Trophoblast cell (in vitro differentiated cells and primary cell): ENCODE data around the gene KRT78.

Source experiments
- DNase-seq, 2 donors: peaks; one replicate each; pipeline ENCODE4 v3.0.0-alpha.2; 2016
- H2AFZ ChIP-seq: 2 replicates; pipeline ENCODE4 v1.6.1; 2013; ENCODE audit warnings: low read length, moderate library complexity, mild to moderate bottlenecking; ENCODE audit not compliant: insufficient read depth, poor library complexity
- H2AK5ac ChIP-seq: 2 replicates; pipeline ENCODE4 v1.6.1; 2013; ENCODE audit warnings: mild to moderate bottlenecking, low read length
- H2BK120ac ChIP-seq: 2 replicates; pipeline ENCODE4 v1.6.1; 2013; ENCODE audit warnings: low read length, mild to moderate bottlenecking, moderate library complexity; ENCODE audit not compliant: insufficient read depth, poor library complexity
- H2BK12ac ChIP-seq: 2 replicates; pipeline ENCODE4 v1.6.1; 2013; ENCODE audit warnings: mild to moderate bottlenecking, low read length, moderate library complexity
- H2BK5ac ChIP-seq: 2 replicates; pipeline ENCODE4 v1.6.1; 2013; ENCODE audit warnings: low read length, low read depth, moderate library complexity, mild to moderate bottlenecking; ENCODE audit not compliant: poor library complexity
- H3K14ac ChIP-seq: 2 replicates; pipeline ENCODE4 v1.6.1; 2013; ENCODE audit warnings: mild to moderate bottlenecking, low read length
- H3K18ac ChIP-seq: 2 replicates; pipeline ENCODE4 v1.6.1; 2013; ENCODE audit warnings: mild to moderate bottlenecking, low read length
- H3K23ac ChIP-seq: 2 replicates; pipeline ENCODE4 v1.6.1; 2013; ENCODE audit warnings: low read length
- H3K27ac ChIP-seq: 2 replicates; pipeline ENCODE4 v1.5.1; 2013; ENCODE audit warnings: low read depth, mild to moderate bottlenecking, inconsistent platforms, low read length, moderate library complexity
- H3K27me3 ChIP-seq: 2 replicates; pipeline ENCODE4 v1.6.1; 2013; ENCODE audit warnings: inconsistent platforms, mild to moderate bottlenecking, low read length, moderate library complexity; ENCODE audit not compliant: insufficient read depth
- H3K36me3 ChIP-seq, 2 experiments: 1 replicate in 1 of 2; 2 replicates in 1 of 2; pipeline ENCODE4 v1.6.1; 2013; ENCODE audit warnings: low read length in 2 of 2, mild to moderate bottlenecking in 2 of 2, moderate library complexity in 1 of 2; ENCODE audit not compliant: insufficient read depth in 2 of 2, control insufficient read depth in 1 of 2
- H3K4ac ChIP-seq: 2 replicates; pipeline ENCODE4 v1.6.1; 2013; ENCODE audit warnings: low read depth, mild to moderate bottlenecking, low read length, moderate library complexity
- H3K4me1 ChIP-seq, 2 experiments: 1 replicate in 1 of 2; 2 replicates in 1 of 2; pipeline ENCODE4 v1.6.1; 2013; ENCODE audit warnings: low read length in 2 of 2, mild to moderate bottlenecking in 2 of 2, moderate library complexity in 1 of 2; ENCODE audit not compliant: insufficient read depth in 2 of 2, control insufficient read depth in 1 of 2
- H3K4me2 ChIP-seq: 2 replicates; pipeline ENCODE4 v1.6.1; 2013; ENCODE audit warnings: inconsistent platforms, mild to moderate bottlenecking, low read length, moderate library complexity
- H3K4me3 ChIP-seq: 2 replicates; pipeline ENCODE4 v1.5.1; 2013; ENCODE audit warnings: mild to moderate bottlenecking, low read depth, low read length, inconsistent platforms
- H3K79me1 ChIP-seq: one replicate; pipeline ENCODE4 v1.6.1; 2013; ENCODE audit warnings: low read length
- H3K79me2 ChIP-seq: 2 replicates; pipeline ENCODE4 v1.6.1; 2013; ENCODE audit warnings: low read length, mild to moderate bottlenecking; ENCODE audit not compliant: control insufficient read depth, insufficient read depth, poor library complexity
- H3K9ac ChIP-seq: 2 replicates; pipeline ENCODE4 v1.6.1; 2013; ENCODE audit warnings: mild to moderate bottlenecking, low read length
- H3K9me3 ChIP-seq: 2 replicates; pipeline ENCODE4 v1.6.1; 2013; ENCODE audit warnings: low read depth, mild to moderate bottlenecking, control low read depth, inconsistent platforms, low read length; ENCODE audit not compliant: insufficient read depth
- H4K12ac ChIP-seq: 2 replicates; pipeline ENCODE4 v1.6.1; 2013; ENCODE audit warnings: low read depth, mild to moderate bottlenecking, low read length, moderate library complexity
- H4K8ac ChIP-seq: 2 replicates; pipeline ENCODE4 v1.6.1; 2013; ENCODE audit warnings: low read depth, mild to moderate bottlenecking, low read length, moderate library complexity
- H4K91ac ChIP-seq: one replicate; pipeline ENCODE4 v1.6.1; 2013; ENCODE audit warnings: low read depth, mild to moderate bottlenecking, low read length, moderate library complexity
- WGBS: extraction: QIAGEN DNeasy Blood & Tissue Kit; methylation state at CpG from one replicate; pipeline ENCODE4 v1.1.7; 2013; ENCODE audit warnings: missing lambda C conversion rate; ENCODE audit not compliant: insufficient read length, insufficient coverage; ENCODE audit errors: extremely low coverage; 5-methylcytosine and 5-hydroxymethylcytosine counted together

The KRT78 gene

DNA sequence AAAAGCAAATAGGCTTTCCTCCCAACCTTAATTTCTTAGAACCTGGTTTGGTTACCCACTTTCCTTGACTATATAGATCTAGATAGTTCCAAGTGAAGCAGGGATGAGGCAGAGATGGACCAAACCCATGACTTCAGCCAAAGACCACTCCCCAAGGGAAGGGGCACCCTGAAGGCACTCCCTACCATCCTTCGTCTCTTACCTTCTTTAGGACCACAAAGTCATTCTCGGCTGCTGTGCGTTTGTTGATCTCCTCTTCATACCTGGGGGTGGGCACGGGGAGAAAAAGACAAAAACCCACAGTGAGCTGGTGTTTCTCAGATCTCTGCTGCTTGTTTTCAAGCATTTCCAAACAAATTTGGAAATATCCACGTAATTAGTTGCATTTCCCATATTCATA is 38.2 kb downstream of the KRT78 start:
- Histone ChIP-seq H3K79me1 (no peaks in the 10 kb centered on the region), H3K79me2 (no peaks in the 10 kb centered on the region), H2AK5ac (no peak overlapping the region), H4K91ac (no peak overlapping the region), H2BK120ac (no peak overlapping the region), H3K9me3 (peaks cover 6% of the 10 kb centered on the region), H4K8ac (no peak overlapping the region), H2AFZ (no peak overlapping the region), H3K4me1 (no peaks in the 10 kb centered on the region), H2BK12ac (no peak overlapping the region), H3K14ac (no peak overlapping the region), H3K27me3 (no peaks in the 10 kb centered on the region), H3K4me3 (no peak overlapping the region), H3K23ac (no peak overlapping the region), H3K27ac (no peak overlapping the region), H3K18ac (no peak overlapping the region), H3K9ac (no peak overlapping the region), H4K12ac (no peak overlapping the region), H2BK5ac (no peak overlapping the region), H3K4ac (no peak overlapping the region), H3K4me2 (no peak overlapping the region), H3K36me3 (no peaks in the 10 kb centered on the region)
- no CpG with 5 or more reads among the region's 5 CpGs for WGBS
- no peak for DNase-seq

GRCh38 chr12:52809166-52809565 is 39.6 kb downstream of the KRT78 start:
- Histone ChIP-seq H3K79me1 (no peaks in the 10 kb centered on the region), H3K79me2 (no peaks in the 10 kb centered on the region), H3K27ac (no peak overlapping the region), H2BK12ac (no peak overlapping the region), H3K4me2 (no peak overlapping the region), H3K4me1 (no peaks in the 10 kb centered on the region), H2BK120ac (no peak overlapping the region), H3K9me3 (peaks cover 4% of the 10 kb centered on the region), H3K4ac (no peak overlapping the region), H3K14ac (no peak overlapping the region), H3K18ac (no peak overlapping the region), H4K8ac (no peak overlapping the region), H4K91ac (no peak overlapping the region), H3K9ac (no peak overlapping the region), H2BK5ac (no peak overlapping the region), H3K27me3 (no peaks in the 10 kb centered on the region), H2AK5ac (no peak overlapping the region), H3K4me3 (no peak overlapping the region), H2AFZ (no peak overlapping the region), H3K23ac (no peak overlapping the region), H4K12ac (no peak overlapping the region), H3K36me3 (no peaks in the 10 kb centered on the region)
- DNase-seq = no peak
- WGBS = no CpG with 5 or more reads among the region's 7 CpGs

GRCh38 chr12:52808573-52809160 is 40.1 kb downstream of the KRT78 start:
- H3K18ac ChIP-seq = no peak overlapping the region
- H3K79me2 ChIP-seq = no peaks in the 10 kb centered on the region
- H3K4me1 ChIP-seq = no peaks in the 10 kb centered on the region
- no CpG with 5 or more reads among the region's 8 CpGs for WGBS
- no peak overlapping the region for H4K91ac ChIP-seq
- H3K9me3 ChIP-seq = peaks cover 4% of the 10 kb centered on the region
- no peak overlapping the region for H3K14ac ChIP-seq
- H4K12ac ChIP-seq = no peak overlapping the region
- no peak overlapping the region for H3K23ac ChIP-seq
- H2AK5ac ChIP-seq = no peak overlapping the region
- no peak overlapping the region for H3K4ac ChIP-seq
- H2AFZ ChIP-seq = no peak overlapping the region
- H3K79me1 ChIP-seq = no peaks in the 10 kb centered on the region
- H2BK5ac ChIP-seq = no peak overlapping the region
- no peak overlapping the region for H3K9ac ChIP-seq
- no peak for DNase-seq
- no peak overlapping the region for H3K27ac ChIP-seq
- H3K27me3 ChIP-seq = no peaks in the 10 kb centered on the region
- no peak overlapping the region for H2BK120ac ChIP-seq
- no peak overlapping the region for H3K4me3 ChIP-seq
- H2BK12ac ChIP-seq = no peak overlapping the region
- no peak overlapping the region for H3K4me2 ChIP-seq
- no peak overlapping the region for H4K8ac ChIP-seq
- H3K36me3 ChIP-seq = no peaks in the 10 kb centered on the region

DNA sequence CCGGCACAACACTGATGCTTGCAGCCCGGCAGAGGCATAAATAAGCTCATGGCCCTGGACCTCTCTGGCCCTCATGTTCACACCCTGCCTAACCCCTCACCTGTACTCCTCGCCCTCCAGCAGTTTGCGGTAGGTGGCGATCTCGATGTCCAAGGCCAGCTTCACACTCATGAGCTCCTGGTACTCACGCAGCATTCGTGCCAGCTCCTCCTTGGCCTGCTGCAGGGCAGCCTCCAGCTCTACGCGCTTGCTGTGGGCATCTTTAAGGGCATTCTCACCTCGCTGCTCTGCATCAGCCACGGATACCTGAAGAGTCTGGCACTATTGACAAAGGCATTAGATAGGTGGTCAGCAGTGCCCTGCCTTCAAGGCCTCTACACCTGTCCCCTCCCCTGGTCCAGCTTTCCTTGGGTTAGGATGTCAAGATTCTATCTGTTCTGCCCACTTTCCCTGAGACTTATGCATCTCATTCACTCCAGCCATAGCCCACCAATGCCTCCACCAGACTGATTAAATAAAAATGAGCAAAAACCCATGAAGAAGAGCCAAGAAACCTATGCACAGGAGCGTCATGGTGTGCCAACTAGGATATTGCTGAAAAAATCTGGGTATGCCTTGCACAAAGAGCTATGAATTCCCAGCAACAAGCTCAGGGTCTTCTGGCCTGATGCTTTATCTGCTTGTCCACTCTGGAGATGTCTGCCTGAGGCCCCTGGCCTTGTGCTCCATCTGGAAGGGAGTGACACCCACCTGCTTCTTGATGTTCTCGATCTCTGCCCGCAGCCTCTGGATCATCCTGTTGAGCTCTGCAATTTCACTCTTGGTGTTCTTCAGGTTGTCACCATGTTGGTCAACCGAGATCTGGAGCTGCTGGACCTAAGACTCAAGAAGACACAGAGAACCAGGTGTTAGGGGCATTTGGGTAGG is 41.0 kb downstream of the KRT78 start:
- Histone ChIP-seq H3K4me1 (no peaks in the 10 kb centered on the region), H2AK5ac (no peak overlapping the region), H2BK5ac (no peak overlapping the region), H3K4me2 (no peak overlapping the region), H3K9ac (no peak overlapping the region), H3K79me2 (no peaks in the 10 kb centered on the region), H3K9me3 (peaks cover 4% of the 10 kb centered on the region), H4K91ac (no peak overlapping the region), H3K4ac (no peak overlapping the region), H3K27ac (no peak overlapping the region), H2BK12ac (no peak overlapping the region), H2AFZ (no peak overlapping the region), H3K18ac (no peak overlapping the region), H3K14ac (no peak overlapping the region), H3K23ac (no peak overlapping the region), H4K8ac (no peak overlapping the region), H4K12ac (no peak overlapping the region), H3K36me3 (no peaks in the 10 kb centered on the region), H3K4me3 (no peak overlapping the region), H3K27me3 (no peaks in the 10 kb centered on the region), H2BK120ac (no peak overlapping the region), H3K79me1 (no peaks in the 10 kb centered on the region)
- no peak for DNase-seq
- WGBS = no CpG with 5 or more reads among the region's 16 CpGs
